ENCODE data around the gene CLEC16A.

Gene CLEC16A

GRCh38 chr16:11108466-11108805 lies 164.1 kb downstream of the CLEC16A start:
- DNase-seq (ENCODE audit: extremely low read depth in 1 of 2, low read depth in 1 of 2), result no peak

DNA sequence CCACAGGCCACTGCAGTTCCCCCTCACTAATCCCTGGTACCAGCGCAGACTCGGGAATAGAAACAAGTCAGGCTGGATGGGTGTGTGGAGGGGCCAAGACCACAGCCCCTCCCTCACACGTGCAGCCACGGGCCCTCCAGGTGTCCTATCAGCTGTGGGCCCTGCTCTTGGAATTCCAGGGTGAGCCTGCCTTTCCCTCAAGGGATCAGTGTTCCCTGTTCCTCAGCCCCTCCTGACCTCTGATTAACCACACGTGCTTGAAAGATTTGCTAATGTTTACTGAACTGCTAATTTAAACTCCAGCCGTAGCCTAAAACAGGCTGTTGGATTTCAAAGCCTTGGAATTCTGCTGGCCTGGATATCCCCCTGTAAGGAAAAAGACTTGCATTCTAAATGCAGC lies 165.2 kb downstream of the CLEC16A start:
- DNase-seq (ENCODE audit: extremely low read depth in 1 of 2, low read depth in 1 of 2), result no peak

GRCh38 chr16:11111150-11111549 lies 166.8 kb downstream of the CLEC16A start:
- DNase-seq (ENCODE audit: extremely low read depth in 1 of 2, low read depth in 1 of 2), result no peak

DNA sequence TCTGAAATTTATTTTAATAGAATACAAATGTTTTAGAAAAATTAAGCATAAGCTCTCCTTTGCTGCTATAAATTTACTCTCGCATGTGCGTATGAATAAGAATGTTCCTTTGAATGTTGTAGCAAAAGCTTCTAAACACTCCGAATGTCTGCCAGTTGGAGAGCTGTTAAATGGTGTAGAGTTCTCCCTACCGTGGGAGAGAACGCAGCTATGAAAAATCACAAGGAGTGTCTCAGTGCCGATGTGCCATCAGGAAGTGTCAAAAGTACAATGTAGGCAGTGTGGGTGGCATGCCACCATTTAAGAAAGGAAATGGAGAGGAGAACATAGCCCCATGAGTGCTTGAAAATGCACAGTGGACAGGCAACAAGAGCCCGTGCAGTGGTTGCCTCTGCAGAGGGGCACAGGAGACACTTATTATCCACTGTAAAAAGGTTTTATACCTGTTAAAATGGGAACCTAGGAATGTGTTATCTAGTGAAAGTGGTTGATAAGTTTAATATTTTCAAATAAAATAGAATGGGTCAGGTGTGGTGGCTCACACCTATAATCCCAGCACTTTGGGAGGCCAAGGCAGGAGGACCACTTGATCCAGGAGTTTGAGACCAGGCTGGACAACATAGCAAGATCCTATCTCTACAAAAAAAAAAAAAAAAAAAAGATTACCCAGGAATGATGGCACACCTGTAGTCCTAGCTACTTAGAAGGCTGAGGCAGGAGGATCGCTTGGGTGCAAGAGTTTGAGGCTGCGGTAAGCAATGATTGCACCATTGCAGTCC lies 167.7 kb downstream of the CLEC16A start:
- no peak for DNase-seq (ENCODE audit: extremely low read depth in 1 of 2, low read depth in 1 of 2)

DNA sequence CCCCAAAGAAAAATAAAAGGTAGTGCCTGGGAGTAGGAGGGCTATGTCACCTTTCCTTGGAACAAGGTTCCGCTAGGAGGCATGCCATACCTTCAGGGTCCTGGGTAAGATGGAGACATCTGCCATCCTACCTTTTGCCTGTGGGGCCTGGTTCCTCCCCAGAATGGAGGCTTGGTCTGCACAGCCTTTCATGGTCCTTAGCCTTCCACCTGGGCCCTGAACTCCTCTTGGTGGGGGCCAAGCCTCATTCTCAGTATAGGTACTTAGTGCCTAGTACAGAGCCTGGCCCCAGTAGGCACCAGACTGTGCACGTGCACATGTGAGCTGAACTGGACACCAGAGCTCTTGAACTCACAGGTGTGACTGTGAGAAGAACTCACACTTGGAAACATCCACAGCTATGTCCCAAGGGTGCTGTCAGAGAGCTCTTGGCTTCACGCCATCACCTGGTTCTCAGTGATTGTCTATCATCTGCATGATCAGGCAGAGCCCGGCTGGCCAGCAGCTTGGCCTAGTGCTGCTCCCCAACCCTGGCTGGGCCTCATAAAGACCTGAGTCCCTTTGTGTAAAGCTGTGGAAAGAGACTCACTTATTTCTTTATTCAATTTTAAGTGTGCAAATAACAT lies 168.5 kb downstream of the CLEC16A start:
- DNase-seq (ENCODE audit: extremely low read depth in 1 of 2, low read depth in 1 of 2), result no peak

- DNase-seq (ENCODE audit: extremely low read depth in 1 of 2, low read depth in 1 of 2), result no peak
Measured at GRCh38 chr16:11114366-11115164, 170.2 kb downstream of the CLEC16A start.

- DNase-seq (ENCODE audit: extremely low read depth in 1 of 2, low read depth in 1 of 2), result no peak
Measured at GRCh38 chr16:11117576-11118211, 173.3 kb downstream of the CLEC16A start.

- DNase-seq (ENCODE audit: extremely low read depth in 1 of 2, low read depth in 1 of 2), result no peak
Measured at GRCh38 chr16:11118479-11118878, 174.1 kb downstream of the CLEC16A start.

GRCh38 chr16:11121083-11121608 lies 176.8 kb downstream of the CLEC16A start:
- no peak for DNase-seq (ENCODE audit: extremely low read depth in 1 of 2, low read depth in 1 of 2)

GRCh38 chr16:11121914-11122692 lies 177.7 kb downstream of the CLEC16A start:
- DNase-seq (ENCODE audit: extremely low read depth in 1 of 2, low read depth in 1 of 2), result no peak

DNA sequence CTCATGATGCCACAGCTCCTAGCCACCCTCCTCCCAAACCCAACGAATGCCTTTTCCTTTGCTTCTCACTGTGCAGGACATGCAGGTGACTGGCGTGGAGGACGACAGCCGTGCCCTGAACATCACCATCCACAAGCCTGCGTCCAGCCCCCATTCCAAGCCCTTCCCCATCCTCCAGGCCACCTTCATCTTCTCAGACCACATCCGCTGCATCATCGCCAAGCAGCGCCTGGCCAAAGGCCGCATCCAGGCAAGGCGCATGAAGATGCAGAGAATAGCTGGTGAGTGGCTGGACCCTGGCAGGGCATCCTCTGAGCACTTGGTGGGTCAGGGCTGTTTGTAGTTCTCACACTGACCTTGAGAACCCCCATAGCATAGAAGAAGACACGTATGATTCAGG lies 179.3 kb downstream of the CLEC16A start:
- no peak for DNase-seq (ENCODE audit: extremely low read depth in 1 of 2, low read depth in 1 of 2)

DNA sequence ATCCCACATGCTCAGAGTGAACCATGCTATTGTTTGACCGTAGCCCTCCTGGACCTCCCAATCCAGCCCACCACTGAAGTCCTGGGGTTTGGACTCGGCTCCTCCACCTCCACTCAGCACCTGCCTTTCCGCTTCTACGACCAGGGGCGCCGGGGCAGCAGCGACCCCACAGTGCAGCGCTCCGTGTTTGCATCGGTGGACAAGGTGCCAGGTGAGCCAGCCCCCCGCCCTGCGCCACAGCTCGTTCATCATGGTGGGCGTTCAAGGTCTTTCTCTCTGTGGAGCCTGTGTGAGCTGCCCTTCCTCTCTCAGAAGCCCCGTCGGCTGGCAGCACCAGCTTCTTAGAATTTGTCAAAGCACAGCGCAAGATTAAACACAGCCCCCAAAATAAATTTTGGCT lies 181.6 kb downstream of the CLEC16A start:
- DNase-seq (ENCODE audit: extremely low read depth in 1 of 2, low read depth in 1 of 2), result no peak

DNA sequence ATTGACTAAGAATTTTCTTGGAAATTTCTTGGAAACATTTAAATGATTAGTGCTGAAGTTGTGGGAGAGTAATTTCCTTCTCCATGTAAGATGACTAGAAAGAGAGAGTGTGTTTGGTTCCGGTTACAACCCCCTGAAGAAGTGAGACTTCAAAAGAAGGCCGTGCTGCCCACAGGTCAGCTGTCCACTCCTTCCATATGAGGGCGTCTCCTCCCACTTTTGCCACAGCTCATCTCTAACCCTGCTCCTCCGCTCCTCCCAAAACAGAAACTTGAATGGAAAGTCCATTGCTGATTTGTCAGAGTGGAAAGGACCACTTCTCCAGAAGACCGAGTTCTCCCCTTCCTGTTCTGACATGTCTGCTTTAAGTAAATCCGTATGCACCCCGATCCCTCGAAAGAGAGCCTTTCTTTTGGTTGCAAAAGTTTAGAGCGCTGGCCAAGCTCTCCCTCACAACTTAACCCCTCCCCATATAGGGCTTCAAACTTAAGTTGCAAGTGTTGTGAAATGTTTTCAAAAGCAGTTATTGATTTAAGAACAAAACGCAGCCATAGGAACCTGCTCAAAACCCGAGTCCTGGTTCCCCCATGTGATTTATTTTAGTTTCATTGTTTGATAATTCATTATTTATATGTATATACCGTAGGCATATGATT lies 182.2 kb downstream of the CLEC16A start:
- no peak for DNase-seq (ENCODE audit: extremely low read depth in 1 of 2, low read depth in 1 of 2)

- no peak for DNase-seq (ENCODE audit: extremely low read depth in 1 of 2, low read depth in 1 of 2)
Measured at GRCh38 chr16:11127610-11128195, 183.3 kb downstream of the CLEC16A start.

- DNase-seq (ENCODE audit: extremely low read depth in 1 of 2, low read depth in 1 of 2), result no peak
Measured at GRCh38 chr16:11128211-11129141, 184.1 kb downstream of the CLEC16A start.

DNA sequence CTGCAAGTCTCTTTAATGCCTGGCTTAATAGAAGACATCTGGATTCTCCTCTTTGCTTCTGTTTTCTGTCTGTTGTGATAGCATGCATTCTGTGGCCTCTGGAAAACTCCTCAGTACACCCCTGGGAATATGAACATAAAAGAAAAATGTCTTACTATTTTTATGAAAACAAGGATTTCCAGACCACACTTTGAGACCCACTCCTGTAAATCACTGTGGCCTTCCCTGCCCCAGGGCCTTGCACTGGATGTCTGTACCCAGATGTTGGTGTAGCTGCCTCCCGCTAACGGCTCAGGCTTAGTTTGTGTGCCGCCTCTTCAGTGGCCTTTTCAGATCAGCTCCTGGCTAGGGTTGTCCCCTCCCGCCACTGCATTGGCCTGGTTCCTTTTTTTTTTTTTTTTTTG lies 185.0 kb downstream of the CLEC16A start:
- no peak for DNase-seq (ENCODE audit: extremely low read depth in 1 of 2, low read depth in 1 of 2)

DNA sequence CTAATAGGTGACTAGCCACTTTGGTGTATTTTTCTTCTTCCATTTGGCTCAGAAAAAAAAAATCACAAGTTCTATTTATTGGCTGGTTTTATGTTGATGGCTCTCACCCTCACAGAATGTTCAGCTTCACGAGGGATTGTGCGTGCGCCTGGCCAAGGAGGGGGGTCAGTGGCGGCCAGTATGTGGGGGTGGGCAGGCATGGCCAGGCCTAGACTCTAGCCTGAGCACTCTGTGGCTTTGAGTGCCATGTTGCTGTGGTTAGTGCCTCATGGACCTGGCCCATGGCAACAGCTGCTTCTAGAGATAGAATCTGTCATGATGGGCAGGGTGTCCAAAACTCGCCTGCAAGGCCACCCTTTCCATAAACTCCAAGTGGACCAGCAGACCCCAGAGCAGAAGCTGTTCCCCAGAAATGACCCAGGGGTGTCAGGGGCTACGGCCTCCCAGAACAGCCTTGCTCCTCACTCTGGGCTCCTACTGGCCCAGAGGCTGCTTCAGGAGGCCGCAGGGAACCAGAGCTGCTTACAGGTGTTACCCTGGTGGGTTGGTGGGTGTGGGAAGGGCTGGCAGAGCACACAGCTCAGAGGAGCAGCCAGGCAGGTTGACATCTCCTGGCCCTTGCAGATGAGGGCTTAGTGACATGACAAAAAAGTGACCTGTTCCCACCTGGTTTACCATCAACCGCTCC lies 186.8 kb downstream of the CLEC16A start:
- no peak for DNase-seq (ENCODE audit: extremely low read depth in 1 of 2, low read depth in 1 of 2)

DNA sequence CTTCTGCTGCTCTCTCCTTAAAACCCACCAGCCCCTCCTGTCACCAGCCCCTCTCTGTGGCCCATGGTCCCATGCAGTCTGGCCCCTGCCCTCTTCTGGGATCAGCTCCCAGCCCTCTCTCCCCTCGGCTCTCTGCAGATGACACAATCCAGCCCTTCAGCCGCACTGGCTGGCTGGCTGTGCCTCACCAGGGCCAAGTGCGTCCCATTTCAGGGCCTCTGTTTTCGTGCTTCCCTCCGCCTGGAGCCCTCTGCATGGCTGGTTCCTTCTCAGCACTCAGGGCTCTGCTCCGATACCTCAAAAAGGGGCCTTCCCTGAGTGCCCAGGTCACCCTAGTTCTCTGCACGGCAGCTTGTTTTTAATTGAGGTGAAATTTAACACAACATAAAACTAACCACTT lies 187.3 kb downstream of the CLEC16A start:
- no peak for DNase-seq (ENCODE audit: extremely low read depth in 1 of 2, low read depth in 1 of 2)

All from activated CD8-positive, alpha-beta memory T cell treated with anti-CD3 and anti-CD28 coated beads for 1 hour (primary cell).